ENCODE results near the gene GANAB. TPM values are rescaled to one million over a fixed set of nuclear protein-coding genes. Genes with fewer than 3 reads are reported as not detected.

Gene GANAB
- total and polyA plus RNA-seq, 2 of the 13 experiments (the other 11 are each of a cell fraction or from before 2014, with no cell fraction given): 99.5 to 234 TPM

DNA sequence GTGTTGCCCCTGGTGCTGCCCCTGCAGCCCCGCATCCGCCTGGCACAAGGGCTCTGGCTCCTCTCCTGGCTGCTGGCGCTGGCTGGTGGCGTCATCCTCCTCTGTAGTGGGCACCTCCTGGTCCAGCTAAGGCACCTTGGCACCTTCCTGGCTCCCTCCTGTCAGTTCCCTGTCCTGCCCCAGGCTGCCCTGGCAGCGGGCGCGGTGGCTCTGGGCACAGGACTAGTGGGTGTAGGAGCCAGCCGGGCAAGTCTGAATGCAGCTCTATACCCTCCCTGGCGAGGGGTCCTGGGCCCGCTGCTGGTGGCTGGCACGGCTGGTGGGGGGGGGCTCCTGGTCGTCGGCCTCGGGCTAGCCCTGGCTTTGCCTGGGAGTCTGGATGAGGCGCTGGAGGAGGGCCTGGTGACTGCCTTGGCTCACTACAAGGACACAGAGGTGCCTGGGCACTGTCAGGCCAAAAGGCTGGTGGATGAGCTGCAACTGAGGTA, 33.1 kb downstream of the GANAB start (continued):
- TF ChIP-seq RBAK (CRISPR knock-in tag; IDR thresholded peaks at IDR 0.05) (no peak), ZNF652 (CRISPR knock-in tag; IDR thresholded peaks at IDR 0.05; ENCODE audit: borderline replicate concordance, low read depth) (no peak), BRCA1 (CRISPR knock-in tag; IDR thresholded peaks at IDR 0.05) (no peak), RXRA (CRISPR knock-in tag; IDR thresholded peaks at IDR 0.05) (peak; percentile 31; the same call in 1 of the 2 replicates), ZNF616 (CRISPR knock-in tag; IDR thresholded peaks at IDR 0.05; ENCODE audit: low read depth) (0 out of 2 replicates have a peak, but pooled peaks have one; percentile 46), ZNF614 (CRISPR knock-in tag; IDR thresholded peaks at IDR 0.05; ENCODE audit: borderline replicate concordance) (no peak), ZNF34 (CRISPR knock-in tag; IDR thresholded peaks at IDR 0.05; ENCODE audit: borderline replicate concordance) (no peak), ZNF780A (CRISPR knock-in tag; IDR thresholded peaks at IDR 0.05) (no peak), RBFOX2 (IDR thresholded peaks at IDR 0.05; ENCODE audit: low read depth, low read length) (no peak; the same call in 1 of the 2 replicates), MXI1 (IDR thresholded peaks at IDR 0.05; ENCODE audit: borderline replicate concordance, low read depth, low read length) (no peak), TOPORS (CRISPR knock-in tag; IDR thresholded peaks at IDR 0.05) (no peak), NFE2 (CRISPR knock-in tag; IDR thresholded peaks at IDR 0.05) (no peak), ZNF577 (CRISPR knock-in tag; IDR thresholded peaks at IDR 0.05; ENCODE audit: borderline replicate concordance, low read depth) (no peak), ZNF841 (CRISPR knock-in tag; IDR thresholded peaks at IDR 0.05; ENCODE audit: borderline replicate concordance) (no peak), MEF2D (CRISPR knock-in tag; IDR thresholded peaks at IDR 0.05) (no peak), SCMH1 (CRISPR knock-in tag; IDR thresholded peaks at IDR 0.05; ENCODE audit: borderline replicate concordance) (no peak), DR1 (CRISPR knock-in tag; IDR thresholded peaks at IDR 0.05) (peak; percentile 7; the same call in 1 of the 2 replicates), SOX6 (IDR thresholded peaks at IDR 0.05) (no peak), SOX6 (CRISPR knock-in tag; IDR thresholded peaks at IDR 0.05) (no peak), RBM39 (IDR thresholded peaks at IDR 0.05; ENCODE audit: low read depth, low read length, poor library complexity, severe bottlenecking) (no peak), ZNF282 (IDR thresholded peaks at IDR 0.05; ENCODE audit: partially characterized antibody) (no peak), ZNF230 (CRISPR knock-in tag; IDR thresholded peaks at IDR 0.05) (0 out of 2 replicates have a peak, but pooled peaks have one; percentile 33), ZNF207 (IDR thresholded peaks at IDR 0.05; ENCODE audit: borderline replicate concordance) (no peak), MYC (CRISPR knock-in tag; IDR thresholded peaks at IDR 0.05; ENCODE audit: borderline replicate concordance) (no peak)
- TF ChIP-seq, protein P1, sequence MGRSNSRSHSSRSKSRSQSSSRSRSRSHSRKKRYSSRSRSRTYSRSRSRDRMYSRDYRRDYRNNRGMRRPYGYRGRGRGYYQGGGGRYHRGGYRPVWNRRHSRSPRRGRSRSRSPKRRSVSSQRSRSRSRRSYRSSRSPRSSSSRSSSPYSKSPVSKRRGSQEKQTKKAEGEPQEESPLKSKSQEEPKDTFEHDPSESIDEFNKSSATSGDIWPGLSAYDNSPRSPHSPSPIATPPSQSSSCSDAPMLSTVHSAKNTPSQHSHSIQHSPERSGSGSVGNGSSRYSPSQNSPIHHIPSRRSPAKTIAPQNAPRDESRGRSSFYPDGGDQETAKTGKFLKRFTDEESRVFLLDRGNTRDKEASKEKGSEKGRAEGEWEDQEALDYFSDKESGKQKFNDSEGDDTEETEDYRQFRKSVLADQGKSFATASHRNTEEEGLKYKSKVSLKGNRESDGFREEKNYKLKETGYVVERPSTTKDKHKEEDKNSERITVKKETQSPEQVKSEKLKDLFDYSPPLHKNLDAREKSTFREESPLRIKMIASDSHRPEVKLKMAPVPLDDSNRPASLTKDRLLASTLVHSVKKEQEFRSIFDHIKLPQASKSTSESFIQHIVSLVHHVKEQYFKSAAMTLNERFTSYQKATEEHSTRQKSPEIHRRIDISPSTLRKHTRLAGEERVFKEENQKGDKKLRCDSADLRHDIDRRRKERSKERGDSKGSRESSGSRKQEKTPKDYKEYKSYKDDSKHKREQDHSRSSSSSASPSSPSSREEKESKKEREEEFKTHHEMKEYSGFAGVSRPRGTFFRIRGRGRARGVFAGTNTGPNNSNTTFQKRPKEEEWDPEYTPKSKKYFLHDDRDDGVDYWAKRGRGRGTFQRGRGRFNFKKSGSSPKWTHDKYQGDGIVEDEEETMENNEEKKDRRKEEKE (IDR thresholded peaks at IDR 0.05): no peak
- TF ChIP-seq, protein P2, sequence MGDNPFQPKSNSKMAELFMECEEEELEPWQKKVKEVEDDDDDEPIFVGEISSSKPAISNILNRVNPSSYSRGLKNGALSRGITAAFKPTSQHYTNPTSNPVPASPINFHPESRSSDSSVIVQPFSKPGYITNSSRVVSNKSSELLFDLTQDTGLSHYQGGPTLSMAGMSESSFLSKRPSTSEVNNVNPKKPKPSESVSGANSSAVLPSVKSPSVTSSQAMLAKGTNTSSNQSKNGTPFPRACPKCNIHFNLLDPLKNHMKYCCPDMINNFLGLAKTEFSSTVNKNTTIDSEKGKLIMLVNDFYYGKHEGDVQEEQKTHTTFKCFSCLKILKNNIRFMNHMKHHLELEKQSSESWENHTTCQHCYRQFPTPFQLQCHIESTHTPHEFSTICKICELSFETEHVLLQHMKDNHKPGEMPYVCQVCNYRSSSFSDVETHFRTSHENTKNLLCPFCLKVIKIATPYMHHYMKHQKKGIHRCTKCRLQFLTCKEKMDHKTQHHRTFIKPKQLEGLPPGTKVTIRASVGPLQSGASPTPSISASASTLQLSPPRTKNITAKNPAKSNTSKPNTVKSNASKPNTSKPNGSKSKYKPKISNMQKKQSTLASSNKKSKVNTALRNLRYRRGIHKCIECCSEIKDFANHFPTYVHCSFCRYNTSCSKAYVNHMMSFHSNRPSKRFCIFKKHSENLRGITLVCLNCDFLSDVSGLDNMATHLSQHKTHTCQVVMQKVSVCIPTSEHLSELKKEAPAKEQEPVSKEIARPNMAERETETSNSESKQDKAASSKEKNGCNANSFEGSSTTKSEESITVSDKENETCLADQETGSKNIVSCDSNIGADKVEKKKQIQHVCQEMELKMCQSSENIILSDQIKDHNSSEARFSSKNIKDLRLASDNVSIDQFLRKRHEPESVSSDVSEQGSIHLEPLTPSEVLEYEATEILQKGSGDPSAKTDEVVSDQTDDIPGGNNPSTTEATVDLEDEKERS (CRISPR knock-in tag; IDR thresholded peaks at IDR 0.05): no peak
- TF ChIP-seq, protein P3, sequence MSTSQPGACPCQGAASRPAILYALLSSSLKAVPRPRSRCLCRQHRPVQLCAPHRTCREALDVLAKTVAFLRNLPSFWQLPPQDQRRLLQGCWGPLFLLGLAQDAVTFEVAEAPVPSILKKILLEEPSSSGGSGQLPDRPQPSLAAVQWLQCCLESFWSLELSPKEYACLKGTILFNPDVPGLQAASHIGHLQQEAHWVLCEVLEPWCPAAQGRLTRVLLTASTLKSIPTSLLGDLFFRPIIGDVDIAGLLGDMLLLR (CRISPR knock-in tag; IDR thresholded peaks at IDR 0.05): no peak
